GM12801 (cell line): ENCODE data around the gene ULK2.

ENCODE experiments used
- CTCF ChIP-seq: IDR thresholded peaks from one replicate; pipeline ENCODE4 v1.5.1; 2011; ENCODE audit warnings: control low read depth; ENCODE audit not compliant: insufficient read length; ENCODE audit errors: extremely low read depth

ULK2 gene

GRCh38 chr17:19877364-19877945 lies 9.7 kb upstream of the ULK2 start:
- no peak for TF ChIP-seq CTCF

- no peak for TF ChIP-seq CTCF
These were observed 8.9 kb upstream of the ULK2 start for GRCh38 chr17:19876529-19877161.

GRCh38 chr17:19874256-19874655 lies 6.5 kb upstream of the ULK2 start:
- no peak for TF ChIP-seq CTCF

- no peak for TF ChIP-seq CTCF
These were observed 5.6 kb upstream of the ULK2 start for GRCh38 chr17:19873346-19873745.

GRCh38 chr17:19868079-19868395 lies 301 bp upstream of the ULK2 start:
- TF ChIP-seq CTCF, result no peak

GRCh38 chr17:19867079-19867328 lies 732 bp downstream of the ULK2 start:
- no peak for TF ChIP-seq CTCF

GRCh38 chr17:19865021-19865420 lies 2.7 kb downstream of the ULK2 start:
- TF ChIP-seq CTCF, result no peak
